ENCODE measurements around the gene PIGP. TPM values are rescaled to one million over a fixed set of nuclear protein-coding genes. Genes with fewer than 3 reads are reported as not detected.

Gene PIGP
- total RNA-seq, 1 donor from 2014 or later: 28.7 TPM

DNA sequence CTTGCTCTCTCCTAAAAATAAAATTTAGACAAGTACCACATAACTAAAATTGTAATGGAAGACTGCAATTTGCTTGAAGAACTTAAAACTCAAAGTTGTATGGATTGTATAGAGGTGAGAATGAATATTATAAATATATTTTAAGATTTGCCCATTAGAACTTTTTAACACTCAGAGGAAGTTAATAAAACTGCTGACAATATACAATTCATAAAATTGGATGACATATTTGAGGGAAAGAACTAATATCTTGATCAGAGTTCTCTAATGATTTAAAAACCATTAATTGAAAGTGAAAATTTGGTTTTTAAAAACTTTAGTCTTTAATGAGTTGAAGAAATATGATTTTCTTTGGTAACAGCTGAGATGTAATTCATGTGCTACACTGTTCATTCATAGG is 21.1 kb upstream of the PIGP start:
- Histone ChIP-seq H3K9me3 (no peaks in the 10 kb centered on the region), H3K27ac (no peak overlapping the region), H3K27me3 (ENCODE audit: low read depth) (no peaks in the 10 kb centered on the region), H3K4me3 (no peak overlapping the region), H3K4me1 (no peaks in the 10 kb centered on the region), H3K36me3 (peaks cover 55% of the 10 kb centered on the region)
- ATAC-seq: no peak
- intact Hi-C loops (cut with DNase I): no loop called here
- TF ChIP-seq, protein P1, sequence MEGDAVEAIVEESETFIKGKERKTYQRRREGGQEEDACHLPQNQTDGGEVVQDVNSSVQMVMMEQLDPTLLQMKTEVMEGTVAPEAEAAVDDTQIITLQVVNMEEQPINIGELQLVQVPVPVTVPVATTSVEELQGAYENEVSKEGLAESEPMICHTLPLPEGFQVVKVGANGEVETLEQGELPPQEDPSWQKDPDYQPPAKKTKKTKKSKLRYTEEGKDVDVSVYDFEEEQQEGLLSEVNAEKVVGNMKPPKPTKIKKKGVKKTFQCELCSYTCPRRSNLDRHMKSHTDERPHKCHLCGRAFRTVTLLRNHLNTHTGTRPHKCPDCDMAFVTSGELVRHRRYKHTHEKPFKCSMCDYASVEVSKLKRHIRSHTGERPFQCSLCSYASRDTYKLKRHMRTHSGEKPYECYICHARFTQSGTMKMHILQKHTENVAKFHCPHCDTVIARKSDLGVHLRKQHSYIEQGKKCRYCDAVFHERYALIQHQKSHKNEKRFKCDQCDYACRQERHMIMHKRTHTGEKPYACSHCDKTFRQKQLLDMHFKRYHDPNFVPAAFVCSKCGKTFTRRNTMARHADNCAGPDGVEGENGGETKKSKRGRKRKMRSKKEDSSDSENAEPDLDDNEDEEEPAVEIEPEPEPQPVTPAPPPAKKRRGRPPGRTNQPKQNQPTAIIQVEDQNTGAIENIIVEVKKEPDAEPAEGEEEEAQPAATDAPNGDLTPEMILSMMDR (IDR thresholded peaks at IDR 0.05): no peak
- no peak for DNase-seq

DNA sequence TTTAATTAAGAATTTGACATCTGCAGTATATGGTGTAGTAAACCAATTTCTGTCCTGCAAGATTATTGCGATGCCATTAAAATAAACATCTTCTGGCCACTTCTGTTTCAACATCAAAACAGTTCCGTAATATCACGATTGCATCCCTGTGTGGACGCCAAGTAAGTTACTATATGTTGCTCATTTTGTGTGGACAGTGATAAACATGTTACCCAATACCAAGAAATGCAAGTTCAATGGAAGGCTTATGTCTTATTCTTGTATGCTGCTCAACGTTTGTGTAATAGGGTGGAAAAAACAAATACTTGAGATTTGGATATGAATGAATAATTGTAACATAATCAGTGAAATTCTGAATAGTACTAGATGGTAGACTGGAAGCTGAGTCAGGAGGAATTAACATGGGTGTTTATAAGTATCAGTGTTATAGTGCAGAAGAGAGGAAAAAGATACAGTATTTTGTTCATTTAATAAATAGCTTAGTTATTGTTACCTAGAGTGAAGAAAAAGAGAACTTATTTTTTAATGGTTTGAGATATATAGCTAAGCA is 15.4 kb upstream of the PIGP start:
- H3K4me3 ChIP-seq: no peak overlapping the region
- H3K36me3 ChIP-seq: peaks cover 27% of the 10 kb centered on the region
- intact Hi-C loops (cut with DNase I): no loop called here
- H3K9me3 ChIP-seq: no peaks in the 10 kb centered on the region
- no peaks in the 10 kb centered on the region for H3K27me3 ChIP-seq (ENCODE audit: low read depth)
- ATAC-seq: no peak
- peaks cover 7% of the 10 kb centered on the region for H3K4me1 ChIP-seq
- TF ChIP-seq, protein P1 (IDR thresholded peaks at IDR 0.05): no peak
- DNase-seq: no peak
- H3K27ac ChIP-seq: no peak overlapping the region

DNA sequence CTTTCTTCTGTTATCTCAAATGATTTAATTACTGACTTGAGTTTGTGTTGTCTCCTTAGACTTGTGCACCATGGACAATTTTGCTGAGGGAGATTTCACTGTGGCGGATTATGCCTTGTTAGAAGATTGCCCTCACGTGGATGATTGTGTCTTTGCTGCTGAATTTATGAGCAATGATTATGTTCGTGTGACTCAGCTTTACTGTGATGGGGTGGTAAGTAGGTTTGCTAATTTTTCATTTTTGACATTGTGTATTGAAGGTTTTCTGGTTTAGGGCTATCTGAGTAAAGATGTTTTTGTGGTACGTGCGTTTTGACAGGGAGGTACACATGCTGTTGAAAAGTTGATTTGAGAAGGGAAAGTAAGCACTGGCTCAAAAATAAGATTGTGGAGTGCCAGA is 14.3 kb upstream of the PIGP start:
- Histone ChIP-seq H3K27ac (no peak overlapping the region), H3K36me3 (peaks cover 27% of the 10 kb centered on the region), H3K4me3 (no peak overlapping the region), H3K4me1 (peaks cover 17% of the 10 kb centered on the region), H3K9me3 (no peaks in the 10 kb centered on the region), H3K27me3 (ENCODE audit: low read depth) (no peaks in the 10 kb centered on the region)
- DNase-seq (no peak), ATAC-seq (no peak)
- TF ChIP-seq, protein P1 (IDR thresholded peaks at IDR 0.05): peak; percentile 16
- intact Hi-C loops (cut with DNase I): no loop called here

DNA sequence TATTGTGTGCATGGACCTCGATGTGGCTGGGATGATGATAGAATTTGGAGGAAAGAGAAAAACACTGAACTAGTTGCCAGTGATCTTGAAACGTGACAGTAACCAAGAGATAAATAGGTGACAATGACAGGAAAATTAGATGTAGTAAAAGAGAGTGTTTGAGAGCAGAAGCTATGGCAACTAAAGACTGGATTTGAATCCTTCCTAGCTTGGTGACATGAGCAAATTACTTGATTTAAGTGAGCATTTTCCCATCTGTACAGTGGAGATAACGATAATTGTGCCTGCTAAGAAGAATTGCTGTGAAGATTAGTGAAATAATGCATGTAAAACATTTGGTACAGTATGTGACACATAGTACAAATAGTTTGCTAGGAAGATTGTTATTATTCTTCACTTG is 12.9 kb upstream of the PIGP start:
- ATAC-seq (no peak), DNase-seq (no peak)
- Histone ChIP-seq H3K27ac (no peak overlapping the region), H3K27me3 (ENCODE audit: low read depth) (no peaks in the 10 kb centered on the region), H3K4me3 (no peak overlapping the region), H3K9me3 (no peaks in the 10 kb centered on the region), H3K4me1 (peaks cover 17% of the 10 kb centered on the region), H3K36me3 (peaks cover 17% of the 10 kb centered on the region)
- intact Hi-C loops (cut with DNase I): no loop called here
- TF ChIP-seq, protein P1 (IDR thresholded peaks at IDR 0.05): no peak

DNA sequence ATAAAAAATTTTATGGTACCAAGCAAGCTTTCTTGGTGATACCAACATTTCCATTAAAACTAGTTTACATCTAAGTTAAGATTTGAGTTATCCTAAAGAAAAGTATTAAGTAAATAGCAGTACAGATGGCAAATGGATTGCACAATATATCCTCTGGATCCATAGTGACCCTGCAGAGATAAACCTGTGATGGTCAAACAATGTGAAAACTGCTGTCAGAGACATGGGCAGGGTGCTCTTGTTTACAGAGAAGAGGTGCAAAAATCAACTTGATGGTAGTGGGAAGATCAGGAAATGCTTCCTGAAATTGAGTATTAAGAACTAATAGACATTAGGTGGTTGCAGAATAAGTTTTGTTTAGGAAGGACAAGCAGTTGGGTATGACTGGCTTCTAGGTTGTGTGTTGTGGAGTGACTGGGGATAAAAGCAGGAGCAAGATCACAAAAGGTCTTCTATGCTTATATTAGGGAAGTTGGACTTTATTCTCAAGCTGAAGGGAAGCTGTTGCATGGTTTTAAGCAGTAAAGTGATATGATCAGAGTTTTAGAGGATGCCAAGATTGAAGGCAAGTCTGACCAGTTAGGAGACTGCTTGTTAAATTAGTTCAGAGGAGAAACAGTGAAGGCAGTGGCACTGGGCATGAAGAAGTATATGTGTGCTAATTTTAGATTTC is 10.1 kb upstream of the PIGP start:
- H3K36me3 ChIP-seq: no peaks in the 10 kb centered on the region
- DNase-seq (no peak), ATAC-seq (no peak)
- TF ChIP-seq, protein P1 (IDR thresholded peaks at IDR 0.05): no peak
- H3K4me1 ChIP-seq: peaks cover 17% of the 10 kb centered on the region
- intact Hi-C loops (cut with DNase I): no loop called here
- H3K27me3 ChIP-seq (ENCODE audit: low read depth): no peaks in the 10 kb centered on the region
- no peak overlapping the region for H3K27ac ChIP-seq
- H3K9me3 ChIP-seq: no peaks in the 10 kb centered on the region
- no peak overlapping the region for H3K4me3 ChIP-seq

Measured in lower lobe of right lung (tissue), 2 donors.